Coronary artery (tissue), 2 donors: ENCODE results near the gene PNPLA7.

ENCODE experiments used
- DNase-seq: peaks from one replicate; pipeline ENCODE4 v3.0.0-alpha.2; 2017; ENCODE audit warnings: low spot score
- H3K27ac ChIP-seq, 2 donors: fragments of 200-600 bp; sonication (generic); one replicate each; pipeline ENCODE4 v1.5.1; 2016 to 2019
- H3K4me3 ChIP-seq: fragments of 200-600 bp; sonication (generic); 2 replicates; pipeline ENCODE4 v1.5.1; 2016; ENCODE audit warnings: mild to moderate bottlenecking, moderate library complexity
- TF ChIP-seq, protein P1 (sequence below): fragments of 200-600 bp; sonication (generic); IDR thresholded peaks from one replicate; pipeline ENCODE4 v1.5.1; 2019; ENCODE audit warnings: antibody characterized with exemption

PNPLA7 gene

GRCh38 chr9:137547687-137548543 is 2.3 kb downstream of the PNPLA7 start:
- peak overlapping the region in 1 of 2 donors; percentile 22 for H3K27ac ChIP-seq
- no peak overlapping the region for H3K4me3 ChIP-seq
- DNase-seq: no peak
- TF ChIP-seq, protein P1, sequence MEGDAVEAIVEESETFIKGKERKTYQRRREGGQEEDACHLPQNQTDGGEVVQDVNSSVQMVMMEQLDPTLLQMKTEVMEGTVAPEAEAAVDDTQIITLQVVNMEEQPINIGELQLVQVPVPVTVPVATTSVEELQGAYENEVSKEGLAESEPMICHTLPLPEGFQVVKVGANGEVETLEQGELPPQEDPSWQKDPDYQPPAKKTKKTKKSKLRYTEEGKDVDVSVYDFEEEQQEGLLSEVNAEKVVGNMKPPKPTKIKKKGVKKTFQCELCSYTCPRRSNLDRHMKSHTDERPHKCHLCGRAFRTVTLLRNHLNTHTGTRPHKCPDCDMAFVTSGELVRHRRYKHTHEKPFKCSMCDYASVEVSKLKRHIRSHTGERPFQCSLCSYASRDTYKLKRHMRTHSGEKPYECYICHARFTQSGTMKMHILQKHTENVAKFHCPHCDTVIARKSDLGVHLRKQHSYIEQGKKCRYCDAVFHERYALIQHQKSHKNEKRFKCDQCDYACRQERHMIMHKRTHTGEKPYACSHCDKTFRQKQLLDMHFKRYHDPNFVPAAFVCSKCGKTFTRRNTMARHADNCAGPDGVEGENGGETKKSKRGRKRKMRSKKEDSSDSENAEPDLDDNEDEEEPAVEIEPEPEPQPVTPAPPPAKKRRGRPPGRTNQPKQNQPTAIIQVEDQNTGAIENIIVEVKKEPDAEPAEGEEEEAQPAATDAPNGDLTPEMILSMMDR: no peak

DNA sequence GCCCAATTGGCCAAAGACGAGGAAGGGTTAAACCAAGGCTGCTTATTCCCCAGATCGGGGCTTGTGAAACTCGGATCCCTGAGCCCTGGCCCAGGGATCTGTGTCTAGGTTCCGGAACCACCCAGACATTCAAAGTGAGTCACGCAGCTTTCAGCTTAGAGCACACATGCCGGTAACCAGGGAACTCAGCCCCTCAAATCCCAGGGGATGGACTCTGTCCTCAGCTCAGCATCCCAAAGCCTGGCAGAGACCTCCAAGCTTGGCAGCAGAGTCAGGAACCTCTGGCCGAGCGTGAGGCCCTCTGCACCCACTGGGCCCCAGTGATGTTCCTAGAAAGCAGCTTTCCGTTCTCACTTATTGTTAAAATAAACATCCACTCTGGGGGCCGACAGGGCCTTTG is 5.1 kb downstream of the PNPLA7 start:
- DNase-seq: no peak
- Histone ChIP-seq H3K4me3 (no peak overlapping the region), H3K27ac (peak overlapping the region in 1 of 2 donors; percentile 55)
- TF ChIP-seq, protein P1: no peak

- TF ChIP-seq, protein P1: no peak
- Histone ChIP-seq H3K4me3 (no peak overlapping the region), H3K27ac (peak overlapping the region in 1 of 2 donors; percentile 59)
- no peak for DNase-seq
Observed at GRCh38 chr9:137544176-137544760, 5.9 kb downstream of the PNPLA7 start.

DNA sequence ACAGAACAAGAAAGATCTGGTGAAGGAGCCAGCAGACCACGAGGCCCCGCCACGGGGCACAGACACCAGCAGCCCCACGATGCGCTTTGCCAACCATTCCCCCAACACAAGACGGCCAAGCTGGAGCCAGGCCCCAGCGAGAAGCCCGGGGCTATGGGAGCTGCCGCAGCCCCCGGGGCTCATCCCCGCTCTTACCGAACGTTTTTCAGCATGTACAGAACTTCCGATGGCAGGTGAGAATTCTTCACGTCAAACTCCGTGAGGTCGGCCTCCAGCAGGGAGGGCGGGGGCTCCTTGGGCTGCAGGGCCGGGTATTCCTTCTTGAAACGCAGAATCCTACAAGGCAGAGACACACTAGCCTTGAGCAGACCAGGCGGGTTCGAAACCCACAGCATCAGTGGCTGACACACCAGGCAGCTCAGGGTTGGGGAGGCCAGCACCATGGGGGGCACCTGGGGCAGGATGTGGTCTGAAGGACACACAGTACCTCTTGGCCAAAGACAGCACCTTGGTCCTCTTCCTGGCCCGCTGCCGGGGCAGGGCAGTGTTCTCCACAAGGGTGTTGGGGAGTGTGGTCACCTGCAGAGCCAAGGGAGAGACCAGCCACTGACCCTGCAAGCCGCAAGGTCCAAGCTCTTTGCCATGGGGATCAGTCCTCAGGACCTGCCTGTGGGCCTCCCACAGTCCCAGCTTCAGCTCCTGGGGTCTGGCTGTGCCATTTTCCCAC is 6.8 kb downstream of the PNPLA7 start:
- DNase-seq: no peak
- Histone ChIP-seq H3K4me3 (no peak overlapping the region), H3K27ac (peak overlapping the region in 1 of 2 donors; percentile 59)
- TF ChIP-seq, protein P1: no peak

GRCh38 chr9:137542486-137542885 is 7.7 kb downstream of the PNPLA7 start:
- no peak for DNase-seq
- TF ChIP-seq, protein P1: no peak
- Histone ChIP-seq H3K27ac (no peak overlapping the region), H3K4me3 (no peak overlapping the region)

- Histone ChIP-seq H3K4me3 (no peak overlapping the region), H3K27ac (no peak overlapping the region)
- no peak for DNase-seq
- TF ChIP-seq, protein P1: no peak
Observed at GRCh38 chr9:137540536-137540935, 9.7 kb downstream of the PNPLA7 start.
